ENCODE data around the gene DNAJB14. TPM values are rescaled to one million over a fixed set of nuclear protein-coding genes. Genes with fewer than 3 reads are reported as not detected.
"Not testable (repeated sequence)": the region's sequence is repeated elsewhere in the genome, so short reads cannot be mapped to it uniquely, and the experiment has no call there.

The DNAJB14 gene
- total RNA-seq, 1 donor from 2014 or later = 48.8 TPM

DNA sequence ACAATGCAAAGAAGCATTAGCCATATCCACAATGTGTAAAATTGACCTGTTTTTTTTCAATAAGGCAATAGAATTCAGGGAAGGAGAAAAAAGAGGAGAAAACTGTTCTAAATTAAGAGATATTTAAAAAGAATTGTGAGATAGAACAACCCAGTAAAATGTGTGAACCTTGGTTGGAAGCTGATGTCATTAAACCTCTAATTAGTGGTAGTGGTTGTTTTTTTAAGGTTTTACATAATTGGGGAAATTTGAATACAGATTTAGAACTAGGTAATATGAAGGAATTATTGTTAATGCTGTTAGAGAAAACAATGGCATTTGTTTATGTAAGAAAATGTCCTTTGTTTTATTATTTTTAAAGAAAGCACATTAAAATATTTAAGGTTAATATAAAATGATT lies 18.8 kb upstream of the DNAJB14 start:
- H3K4me3 Mint-ChIP-seq = no peak overlapping the region
- peaks cover 2% of the 10 kb centered on the region for H3K27me3 Mint-ChIP-seq
- ChIA-PET POLR2A (no interaction called here), CTCF (no interaction called here)
- H3K9me3 Mint-ChIP-seq = no peaks in the 10 kb centered on the region
- DNase-seq = no peak
- no peak overlapping the region for H3K27ac Mint-ChIP-seq
- intact Hi-C loops (cut with micrococcal nuclease) = no loop called here
- no peaks in the 10 kb centered on the region for H3K4me1 Mint-ChIP-seq
- TF ChIP-seq, protein P1, sequence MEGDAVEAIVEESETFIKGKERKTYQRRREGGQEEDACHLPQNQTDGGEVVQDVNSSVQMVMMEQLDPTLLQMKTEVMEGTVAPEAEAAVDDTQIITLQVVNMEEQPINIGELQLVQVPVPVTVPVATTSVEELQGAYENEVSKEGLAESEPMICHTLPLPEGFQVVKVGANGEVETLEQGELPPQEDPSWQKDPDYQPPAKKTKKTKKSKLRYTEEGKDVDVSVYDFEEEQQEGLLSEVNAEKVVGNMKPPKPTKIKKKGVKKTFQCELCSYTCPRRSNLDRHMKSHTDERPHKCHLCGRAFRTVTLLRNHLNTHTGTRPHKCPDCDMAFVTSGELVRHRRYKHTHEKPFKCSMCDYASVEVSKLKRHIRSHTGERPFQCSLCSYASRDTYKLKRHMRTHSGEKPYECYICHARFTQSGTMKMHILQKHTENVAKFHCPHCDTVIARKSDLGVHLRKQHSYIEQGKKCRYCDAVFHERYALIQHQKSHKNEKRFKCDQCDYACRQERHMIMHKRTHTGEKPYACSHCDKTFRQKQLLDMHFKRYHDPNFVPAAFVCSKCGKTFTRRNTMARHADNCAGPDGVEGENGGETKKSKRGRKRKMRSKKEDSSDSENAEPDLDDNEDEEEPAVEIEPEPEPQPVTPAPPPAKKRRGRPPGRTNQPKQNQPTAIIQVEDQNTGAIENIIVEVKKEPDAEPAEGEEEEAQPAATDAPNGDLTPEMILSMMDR (IDR thresholded peaks at IDR 0.05) = no peak
- no peak for ATAC-seq (ENCODE audit: low read depth)
- H3K36me3 Mint-ChIP-seq (ENCODE audit: low read depth) = no peaks in the 10 kb centered on the region

DNA sequence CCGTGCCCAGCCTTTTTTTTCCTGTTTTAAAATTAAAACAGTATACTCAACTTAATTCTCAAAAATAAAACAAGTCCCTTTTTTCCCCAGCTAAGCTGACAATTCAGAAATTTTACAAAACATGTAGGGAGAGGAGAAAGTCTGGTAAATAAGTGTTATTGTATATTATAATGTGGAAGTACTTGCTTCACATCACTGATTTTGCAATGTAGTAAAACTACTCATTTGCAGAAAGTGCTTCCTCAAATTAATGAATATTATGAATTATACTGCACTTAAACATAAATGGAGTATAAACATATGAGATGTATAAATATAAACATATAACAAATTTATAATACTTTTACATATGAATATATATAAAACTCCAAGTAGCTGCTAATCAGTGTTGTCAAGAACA lies 15.3 kb upstream of the DNAJB14 start:
- CTCF ChIA-PET = no interaction called here
- DNase-seq (no peak), ATAC-seq (ENCODE audit: low read depth) (no peak)
- Mint-ChIP-seq H3K4me1 (no peaks in the 10 kb centered on the region), H3K27ac (no peak overlapping the region), H3K27me3 (peaks cover 2% of the 10 kb centered on the region), H3K9me3 (peaks cover 5% of the 10 kb centered on the region), H3K36me3 (ENCODE audit: low read depth) (peaks cover 3% of the 10 kb centered on the region), H3K4me3 (no peak overlapping the region)
- POLR2A ChIA-PET = no interaction called here
- intact Hi-C loops (cut with micrococcal nuclease) = no loop called here
- TF ChIP-seq, protein P1 (IDR thresholded peaks at IDR 0.05) = no peak

DNA sequence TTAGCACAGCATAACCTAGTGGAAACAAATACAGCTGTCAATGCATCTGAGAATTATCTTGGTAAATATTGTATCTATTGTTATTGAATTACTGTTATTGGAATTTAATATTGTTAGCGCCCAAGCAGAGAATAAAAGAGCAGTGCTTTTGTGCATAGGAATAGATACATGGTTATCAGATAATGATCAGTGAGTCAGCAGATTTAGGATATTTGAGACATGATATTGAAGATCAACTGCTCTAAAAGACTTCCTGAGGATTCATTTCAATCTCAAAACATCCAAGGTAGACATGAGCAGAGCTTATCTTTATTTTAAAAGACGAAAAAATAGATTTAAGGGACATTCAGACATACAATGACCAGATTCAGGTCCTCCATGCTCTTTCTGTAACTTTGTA lies 14.2 kb upstream of the DNAJB14 start:
- intact Hi-C loops (cut with micrococcal nuclease) = no loop called here
- no peaks in the 10 kb centered on the region for H3K4me1 Mint-ChIP-seq
- DNase-seq (no peak), ATAC-seq (ENCODE audit: low read depth) (no peak)
- H3K27ac Mint-ChIP-seq = no peak overlapping the region
- H3K4me3 Mint-ChIP-seq = no peak overlapping the region
- ChIA-PET POLR2A (no interaction called here), CTCF (no interaction called here)
- H3K9me3 Mint-ChIP-seq = peaks cover 5% of the 10 kb centered on the region
- peaks cover 3% of the 10 kb centered on the region for H3K36me3 Mint-ChIP-seq (ENCODE audit: low read depth)
- TF ChIP-seq, protein P1 (IDR thresholded peaks at IDR 0.05) = no peak
- H3K27me3 Mint-ChIP-seq = peaks cover 2% of the 10 kb centered on the region

DNA sequence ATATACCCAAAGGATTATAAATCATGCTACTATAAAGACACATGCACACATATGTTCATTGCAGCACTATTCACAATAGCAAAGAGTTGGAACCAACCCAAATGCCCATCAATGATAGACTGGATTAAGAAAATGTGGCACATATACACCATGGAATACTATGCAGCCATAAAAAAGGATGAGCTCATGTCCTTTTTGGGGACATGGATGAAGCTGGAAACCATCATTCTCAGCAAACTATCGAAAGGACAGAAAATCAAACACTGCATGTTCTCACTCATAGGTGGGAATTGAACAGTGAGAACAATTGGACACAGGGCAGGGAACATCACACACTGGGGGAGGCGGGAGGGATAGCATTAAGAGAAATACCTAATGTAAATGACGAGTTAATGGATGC lies 11.8 kb upstream of the DNAJB14 start:
- POLR2A ChIA-PET; ATAC-seq (ENCODE audit: low read depth); H3K9me3 Mint-ChIP-seq; H3K27ac Mint-ChIP-seq; H3K4me3 Mint-ChIP-seq; DNase-seq; CTCF ChIA-PET; H3K4me1 Mint-ChIP-seq; H3K27me3 Mint-ChIP-seq; H3K36me3 Mint-ChIP-seq (ENCODE audit: low read depth); intact Hi-C loops (cut with micrococcal nuclease): not testable (repeated sequence)

DNA sequence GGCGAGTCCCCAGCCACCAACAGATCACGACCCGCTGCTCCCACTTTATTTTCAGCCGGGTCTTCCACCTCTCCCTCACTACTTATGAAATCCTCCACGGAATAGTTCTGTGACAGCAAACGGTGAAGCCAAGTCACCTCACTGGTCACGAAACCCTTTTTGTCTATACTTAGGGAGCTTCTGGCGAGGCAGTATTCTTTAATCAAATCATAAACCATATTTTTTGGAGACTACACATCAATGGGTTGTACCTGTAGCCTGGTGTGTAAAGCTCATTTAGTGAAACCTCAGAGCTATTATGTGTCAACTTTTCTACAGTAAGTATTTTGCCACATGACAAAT lies 4.5 kb upstream of the DNAJB14 start:
- POLR2A ChIA-PET = interaction anchor here (0.5 to 1.6 kb wide), 8 partner anchors 57 to 955 kb away, joined by 3 to 15 read pairs (median 6); partner anchors contain the start of genes ADH5, DAPP1, LAMTOR3 and METAP1

More for the DNA sequence above, 4.5 kb upstream of the DNAJB14 start:
- no peak for ATAC-seq (ENCODE audit: low read depth)
- no peaks in the 10 kb centered on the region for H3K27me3 Mint-ChIP-seq
- H3K36me3 Mint-ChIP-seq (ENCODE audit: low read depth) = peaks cover 16% of the 10 kb centered on the region
- no peak overlapping the region for H3K27ac Mint-ChIP-seq
- CTCF ChIA-PET = interaction anchor here (0.8 to 1.6 kb wide), 3 partner anchors 65 to 143 kb away, joined by 3 to 7 read pairs (median 4); no protein-coding TSS in a partner anchor
- intact Hi-C loops (cut with micrococcal nuclease) = loop anchor here (1.0 kb wide), 3 partner anchors 863 to 1689 kb away; partner anchors contain the start of genes ADH5 and EIF4E
- no peaks in the 10 kb centered on the region for H3K9me3 Mint-ChIP-seq
- TF ChIP-seq, protein P1 (IDR thresholded peaks at IDR 0.05) = no peak
- H3K4me1 Mint-ChIP-seq = peaks cover 17% of the 10 kb centered on the region
- H3K4me3 Mint-ChIP-seq = no peak overlapping the region
- DNase-seq = no peak
